AG09309 (cell line): ENCODE data around the gene TRIO.

ENCODE experiments used
- DNase-seq: peaks from one replicate; pipeline ENCODE4 v3.0.0-alpha.2; 2010; ENCODE audit warnings: low read depth
- H3K4me3 ChIP-seq: 2 replicates; pipeline ENCODE4 v1.5.1; 2011; ENCODE audit warnings: mild to moderate bottlenecking, low read depth, low read length, moderate library complexity; ENCODE audit not compliant: control insufficient read depth
- TF ChIP-seq, protein P1 (sequence below): IDR thresholded peaks from 2 replicates; pipeline ENCODE4 v1.5.1; 2011; ENCODE audit warnings: mild to moderate bottlenecking, low read depth, low read length, inconsistent platforms; ENCODE audit not compliant: insufficient read depth, control insufficient read depth; ENCODE audit errors: missing control alignments

TRIO gene

DNA sequence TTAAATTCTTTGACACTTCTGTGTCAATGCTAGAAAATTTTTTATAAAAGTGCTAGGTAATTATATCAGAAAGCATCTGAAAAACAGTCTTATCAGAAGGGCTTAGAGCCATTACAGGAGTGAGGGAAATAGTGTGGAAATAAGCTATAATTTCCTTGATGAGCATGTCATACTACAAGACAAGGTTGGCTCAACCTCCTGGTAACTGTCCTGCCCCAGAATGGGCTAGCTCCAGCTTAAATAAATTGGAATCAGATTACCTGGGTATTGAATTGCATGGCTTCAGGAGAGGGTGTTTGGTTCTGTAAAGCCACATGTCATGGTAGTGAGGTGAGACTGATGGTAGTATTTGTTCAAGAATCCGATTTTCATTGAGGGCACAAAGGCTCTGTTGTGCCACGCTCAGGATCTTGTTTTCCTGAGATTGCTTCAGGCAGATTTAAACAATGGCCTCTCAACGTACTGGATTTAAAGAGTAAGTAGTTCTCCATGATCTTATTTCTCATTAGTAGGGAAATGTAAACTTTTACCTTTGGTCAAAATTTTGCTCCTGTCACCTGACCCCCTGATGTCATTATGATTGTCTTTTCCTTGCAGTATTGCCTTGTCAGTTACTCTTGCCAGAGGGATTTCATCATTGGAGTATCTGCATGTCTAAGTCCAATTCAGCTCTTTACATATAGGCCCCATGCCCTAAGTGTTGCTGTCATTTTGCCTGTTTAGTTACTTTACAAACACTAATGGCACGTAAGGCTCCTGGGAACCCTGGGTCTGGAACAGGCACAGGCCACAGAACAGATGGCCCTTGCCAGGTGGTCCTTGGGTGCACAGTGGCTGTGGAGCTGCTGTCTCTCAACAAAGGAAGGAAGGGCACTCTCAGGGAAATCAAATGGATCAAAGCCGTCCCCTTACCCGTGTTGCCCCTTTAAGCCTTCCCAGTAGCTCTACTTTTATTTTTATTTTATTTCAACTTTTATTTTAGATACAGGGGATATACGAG is 21.3 kb downstream of the TRIO start:
- DNase-seq, result no peak
- TF ChIP-seq, protein P1, sequence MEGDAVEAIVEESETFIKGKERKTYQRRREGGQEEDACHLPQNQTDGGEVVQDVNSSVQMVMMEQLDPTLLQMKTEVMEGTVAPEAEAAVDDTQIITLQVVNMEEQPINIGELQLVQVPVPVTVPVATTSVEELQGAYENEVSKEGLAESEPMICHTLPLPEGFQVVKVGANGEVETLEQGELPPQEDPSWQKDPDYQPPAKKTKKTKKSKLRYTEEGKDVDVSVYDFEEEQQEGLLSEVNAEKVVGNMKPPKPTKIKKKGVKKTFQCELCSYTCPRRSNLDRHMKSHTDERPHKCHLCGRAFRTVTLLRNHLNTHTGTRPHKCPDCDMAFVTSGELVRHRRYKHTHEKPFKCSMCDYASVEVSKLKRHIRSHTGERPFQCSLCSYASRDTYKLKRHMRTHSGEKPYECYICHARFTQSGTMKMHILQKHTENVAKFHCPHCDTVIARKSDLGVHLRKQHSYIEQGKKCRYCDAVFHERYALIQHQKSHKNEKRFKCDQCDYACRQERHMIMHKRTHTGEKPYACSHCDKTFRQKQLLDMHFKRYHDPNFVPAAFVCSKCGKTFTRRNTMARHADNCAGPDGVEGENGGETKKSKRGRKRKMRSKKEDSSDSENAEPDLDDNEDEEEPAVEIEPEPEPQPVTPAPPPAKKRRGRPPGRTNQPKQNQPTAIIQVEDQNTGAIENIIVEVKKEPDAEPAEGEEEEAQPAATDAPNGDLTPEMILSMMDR, result no peak
- no peak overlapping the region for H3K4me3 ChIP-seq

DNA sequence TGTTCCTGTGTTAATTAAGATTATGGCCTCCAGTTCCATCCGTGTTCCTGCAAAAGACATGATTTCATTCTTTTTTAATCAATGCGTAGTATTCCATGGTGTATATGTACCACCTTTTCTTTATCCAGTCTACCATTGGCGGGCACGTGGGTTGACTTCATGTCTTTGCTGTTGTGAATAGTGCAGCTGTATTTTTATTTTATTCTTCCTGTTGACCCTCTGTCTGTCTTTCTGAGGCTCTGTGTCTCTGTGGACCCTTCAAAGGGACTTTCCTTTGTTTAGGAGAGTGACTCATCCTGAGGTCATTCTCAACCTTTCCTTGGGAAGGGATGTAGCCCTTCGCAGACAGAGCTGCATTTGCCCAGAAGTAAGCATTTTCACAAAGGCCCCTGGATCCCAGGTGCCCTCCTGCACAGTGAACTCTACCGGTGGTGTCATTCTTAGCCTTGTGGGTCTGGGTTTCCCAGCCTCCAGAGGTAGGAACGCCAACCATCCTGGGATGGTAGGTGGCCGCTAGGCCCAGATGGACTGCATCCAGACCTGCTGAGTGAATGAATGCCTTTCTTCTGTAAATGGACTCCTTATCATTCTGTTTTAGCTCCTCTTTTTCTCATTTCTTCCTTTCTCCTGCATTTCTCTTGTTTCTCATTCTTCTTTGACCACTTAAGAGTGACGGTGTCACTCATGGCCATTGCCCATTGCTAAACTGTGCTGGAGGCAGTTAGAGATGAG is 22.4 kb downstream of the TRIO start:
- no peak for DNase-seq

DNA sequence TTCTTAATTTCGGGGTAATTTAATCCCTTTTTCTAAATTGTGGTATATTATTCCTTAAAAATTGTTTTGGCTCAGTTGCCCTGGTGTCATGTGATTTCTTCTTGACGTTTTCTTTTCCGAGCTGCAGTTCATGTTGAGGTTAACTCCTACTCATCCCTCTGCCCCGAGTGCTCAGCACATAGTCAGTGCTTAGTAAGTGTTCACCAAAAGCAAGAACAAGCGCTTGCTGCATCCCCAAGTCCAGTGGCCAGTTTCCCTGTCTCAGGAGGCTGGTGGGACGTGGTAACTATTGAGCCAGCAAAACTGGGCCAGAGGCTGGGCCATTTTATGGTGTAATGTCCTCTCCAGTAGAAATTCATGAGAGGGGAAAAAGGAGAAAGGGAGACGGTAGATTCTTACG is 23.3 kb downstream of the TRIO start:
- TF ChIP-seq, protein P1, result no peak
- no peak overlapping the region for H3K4me3 ChIP-seq

More for the DNA sequence above, 22.4 kb downstream of the TRIO start:
- H3K4me3 ChIP-seq, result no peak overlapping the region
- TF ChIP-seq, protein P1, result no peak

DNA sequence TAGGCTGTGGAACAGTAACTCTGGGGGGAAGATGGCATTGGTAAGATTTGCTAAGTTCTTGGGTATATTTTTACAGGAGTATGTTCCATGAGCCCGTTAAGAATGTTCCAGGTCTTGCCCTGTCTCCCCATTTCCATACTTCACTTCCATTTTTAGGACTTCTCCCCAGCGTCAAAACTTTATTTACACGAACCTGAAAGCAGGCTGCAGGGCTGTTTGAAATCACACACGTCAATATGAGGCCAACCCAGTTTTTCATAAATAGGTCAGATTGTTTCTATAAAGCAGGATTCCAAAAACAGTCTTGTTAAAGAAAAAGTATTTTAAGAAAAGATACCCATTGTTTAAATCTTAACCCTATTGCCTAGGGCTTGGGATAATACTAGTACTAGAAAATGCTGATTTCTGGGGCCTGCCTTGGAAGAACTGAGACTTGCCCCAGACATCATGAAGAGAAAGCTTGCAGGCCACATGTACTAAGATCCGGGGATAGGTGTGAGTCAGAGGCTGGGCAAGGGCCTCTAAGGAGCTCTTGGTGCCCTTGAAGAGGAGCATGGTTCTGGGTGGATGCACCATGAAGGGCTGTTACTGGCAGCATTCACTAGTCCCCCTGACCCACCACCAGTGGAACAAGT is 24.2 kb downstream of the TRIO start:
- H3K4me3 ChIP-seq, result no peak overlapping the region
- no peak for DNase-seq
- TF ChIP-seq, protein P1, result no peak

More for the DNA sequence above, 23.3 kb downstream of the TRIO start:
- DNase-seq, result no peak

DNA sequence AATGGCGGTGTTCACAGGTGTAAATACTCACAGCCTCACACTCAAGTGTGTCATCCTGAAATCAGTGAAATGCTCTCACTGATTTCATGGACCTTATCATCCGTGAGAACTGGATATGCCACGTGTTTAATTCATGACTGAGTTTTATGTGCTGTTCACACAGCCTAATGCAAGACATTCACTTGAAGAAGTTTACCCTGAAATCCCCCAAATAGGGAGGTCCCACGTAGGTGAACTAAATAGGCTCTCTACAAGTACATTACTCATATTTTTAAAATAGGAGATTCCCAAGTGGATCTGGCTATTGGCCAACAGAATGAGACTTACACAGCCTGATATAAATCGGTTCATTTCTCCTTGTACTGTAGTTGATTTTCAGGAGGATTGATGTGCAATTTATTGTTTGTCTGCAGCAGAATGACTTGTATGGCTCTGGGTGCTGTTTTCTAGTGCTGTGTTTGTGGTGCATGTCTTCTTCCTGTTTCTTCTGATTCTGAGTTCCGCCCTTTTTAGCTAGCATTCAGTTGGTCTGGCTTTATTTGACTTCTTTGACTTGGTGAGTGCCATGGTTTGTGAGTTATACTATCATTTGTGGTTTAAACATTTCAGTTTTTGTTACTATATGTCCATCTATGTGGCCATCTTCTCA is 25.1 kb downstream of the TRIO start:
- no peak for DNase-seq
- TF ChIP-seq, protein P1, result no peak

DNA sequence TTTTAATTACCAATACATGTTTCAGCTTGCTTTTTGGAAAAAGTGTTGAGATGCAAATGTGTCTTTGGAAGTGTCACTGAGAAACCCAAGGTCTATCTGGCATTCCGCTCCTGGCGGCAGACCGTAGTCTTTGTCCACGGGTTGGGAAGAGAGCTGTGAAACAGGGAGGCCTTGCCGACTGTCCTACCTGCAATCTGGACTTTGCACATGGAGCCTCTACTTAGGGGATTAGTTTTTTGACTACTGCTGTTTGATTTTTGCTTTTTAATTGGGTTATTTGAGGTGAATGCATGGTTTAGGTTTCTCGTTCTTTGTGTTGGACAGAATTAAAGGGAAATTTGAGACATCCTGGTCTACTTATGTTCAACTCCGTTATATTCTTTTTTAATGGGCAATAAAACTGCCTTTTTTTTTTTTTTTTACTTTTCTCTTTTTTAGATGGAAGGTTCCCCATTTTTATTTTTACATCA is 25.7 kb downstream of the TRIO start:
- TF ChIP-seq, protein P1, result no peak
- H3K4me3 ChIP-seq, result no peak overlapping the region
- no peak for DNase-seq

More for the DNA sequence above, 25.1 kb downstream of the TRIO start:
- no peak overlapping the region for H3K4me3 ChIP-seq
